Thoracic aorta (tissue), 2 donors: Measurements from ENCODE around the gene CMKLR1. TPM values are rescaled to one million over a fixed set of nuclear protein-coding genes. Genes with fewer than 3 reads are reported as not detected.

Source experiments
- ATAC-seq: fragments of 150-250 bp; one replicate; pipeline ENCODE4 v1.8.0; 2017; ENCODE audit warnings: low read depth; ENCODE audit not compliant: insufficient number of reproducible peaks, low FRiP score
- DNase-seq: peaks from one replicate; pipeline ENCODE4 v3.0.0-alpha.2; 2020; ENCODE audit warnings: low spot score
- H3K27ac ChIP-seq, 2 donors: fragments of 200-600 bp; sonication (generic); 1 replicate in 1 of 2; 2 replicates in 1 of 2; pipeline ENCODE4 v1.5.1; 2016; ENCODE audit warnings: mild to moderate bottlenecking in 2 of 2, moderate library complexity in 2 of 2
- H3K27me3 ChIP-seq: fragments of 200-600 bp; sonication (generic); replicated peaks from 2 replicates; pipeline ENCODE4 v1.6.0; 2016; ENCODE audit warnings: mild to moderate bottlenecking; ENCODE audit not compliant: insufficient read depth
- H3K36me3 ChIP-seq: fragments of 200-600 bp; sonication (generic); one replicate; pipeline ENCODE4 v1.5.1; 2016
- H3K4me1 ChIP-seq, 2 donors: fragments of 200-600 bp; sonication (generic); 1 replicate in 1 of 2; 2 replicates in 1 of 2; pipeline versions ENCODE4 v1.5.1 to v1.6.0; 2016; ENCODE audit warnings: low read depth in 2 of 2, mild to moderate bottlenecking in 1 of 2; ENCODE audit not compliant: control insufficient read depth in 1 of 2
- H3K4me3 ChIP-seq: fragments of 200-600 bp; sonication (generic); 2 replicates; pipeline ENCODE4 v1.5.1; 2016; ENCODE audit warnings: mild to moderate bottlenecking
- H3K9me3 ChIP-seq: fragments of 200-600 bp; sonication (generic); 2 replicates; pipeline ENCODE4 v1.5.1; 2016
- total RNA-seq, 2 donors: library from RNA; depleted of rRNA; stranded (reverse); fragments of >200 nt; gene quantifications; one replicate each; pipeline versions ENCODE4 v1.1.0 to v1.2.3, GENCODE V29; 2016
- TF ChIP-seq, protein P1 (sequence below): fragments of 200-600 bp; sonication (generic); IDR thresholded peaks from one replicate; pipeline ENCODE4 v1.5.1; 2019; ENCODE audit warnings: antibody characterized with exemption

The CMKLR1 gene
- total RNA-seq, 2 donors from 2014 or later, result 56.6 to 73.8 TPM

DNA sequence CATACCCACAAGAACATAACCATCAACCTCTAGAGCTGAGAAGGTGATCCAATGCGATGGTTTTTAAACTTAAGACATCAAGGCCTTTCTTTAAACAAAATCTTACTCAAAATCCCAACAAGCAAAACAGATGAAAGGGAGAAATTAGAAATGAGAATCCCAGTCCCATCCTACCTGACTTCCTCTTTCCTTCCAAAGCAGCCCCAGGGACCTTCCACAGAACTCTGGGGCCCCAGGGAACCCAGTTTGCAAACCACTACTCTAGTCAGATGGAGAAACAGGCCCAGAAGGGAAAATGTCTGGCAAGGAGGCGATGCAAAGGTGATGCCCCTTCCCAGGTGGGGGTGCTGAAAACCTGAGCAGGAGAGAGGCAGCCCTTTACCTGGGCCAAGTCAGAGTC lies 29.0 kb upstream of the CMKLR1 start:
- ATAC-seq, result no peak
- Histone ChIP-seq H3K4me1 (peaks cover 5 to 16% of the 10 kb centered on the region in 2 donors), H3K4me3 (no peak overlapping the region), H3K9me3 (no peaks in the 10 kb centered on the region), H3K27ac (no peak overlapping the region), H3K27me3 (no peaks in the 10 kb centered on the region), H3K36me3 (no peaks in the 10 kb centered on the region)
- DNase-seq, result no peak
- TF ChIP-seq, protein P1, sequence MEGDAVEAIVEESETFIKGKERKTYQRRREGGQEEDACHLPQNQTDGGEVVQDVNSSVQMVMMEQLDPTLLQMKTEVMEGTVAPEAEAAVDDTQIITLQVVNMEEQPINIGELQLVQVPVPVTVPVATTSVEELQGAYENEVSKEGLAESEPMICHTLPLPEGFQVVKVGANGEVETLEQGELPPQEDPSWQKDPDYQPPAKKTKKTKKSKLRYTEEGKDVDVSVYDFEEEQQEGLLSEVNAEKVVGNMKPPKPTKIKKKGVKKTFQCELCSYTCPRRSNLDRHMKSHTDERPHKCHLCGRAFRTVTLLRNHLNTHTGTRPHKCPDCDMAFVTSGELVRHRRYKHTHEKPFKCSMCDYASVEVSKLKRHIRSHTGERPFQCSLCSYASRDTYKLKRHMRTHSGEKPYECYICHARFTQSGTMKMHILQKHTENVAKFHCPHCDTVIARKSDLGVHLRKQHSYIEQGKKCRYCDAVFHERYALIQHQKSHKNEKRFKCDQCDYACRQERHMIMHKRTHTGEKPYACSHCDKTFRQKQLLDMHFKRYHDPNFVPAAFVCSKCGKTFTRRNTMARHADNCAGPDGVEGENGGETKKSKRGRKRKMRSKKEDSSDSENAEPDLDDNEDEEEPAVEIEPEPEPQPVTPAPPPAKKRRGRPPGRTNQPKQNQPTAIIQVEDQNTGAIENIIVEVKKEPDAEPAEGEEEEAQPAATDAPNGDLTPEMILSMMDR, result no peak

DNA sequence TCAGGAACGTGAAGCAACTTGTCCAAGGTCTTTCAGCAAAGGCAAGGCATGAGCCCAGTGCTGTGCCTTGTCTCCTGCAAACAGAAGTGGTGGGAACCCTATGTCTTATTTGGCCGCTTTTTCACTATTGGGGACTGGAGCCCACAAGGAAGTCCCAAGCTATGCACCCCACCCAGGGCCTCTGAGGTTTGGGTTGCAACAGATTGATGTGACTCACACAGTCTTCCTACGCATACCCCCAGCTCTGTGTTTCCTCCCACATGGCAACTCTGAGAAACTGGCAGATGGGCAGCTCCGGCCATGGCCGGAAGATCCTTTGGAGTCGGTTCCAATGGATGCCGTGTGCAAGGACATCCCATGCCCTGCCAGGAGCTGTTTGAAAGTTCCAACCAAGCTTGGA lies 28.3 kb upstream of the CMKLR1 start:
- H3K27ac ChIP-seq, result no peak overlapping the region
- DNase-seq (no peak), ATAC-seq (no peak)
- no peak overlapping the region for H3K4me3 ChIP-seq
- H3K27me3 ChIP-seq, result no peaks in the 10 kb centered on the region
- peaks cover 5 to 16% of the 10 kb centered on the region in 2 donors for H3K4me1 ChIP-seq
- H3K9me3 ChIP-seq, result no peaks in the 10 kb centered on the region
- no peaks in the 10 kb centered on the region for H3K36me3 ChIP-seq
- TF ChIP-seq, protein P1, result no peak

DNA sequence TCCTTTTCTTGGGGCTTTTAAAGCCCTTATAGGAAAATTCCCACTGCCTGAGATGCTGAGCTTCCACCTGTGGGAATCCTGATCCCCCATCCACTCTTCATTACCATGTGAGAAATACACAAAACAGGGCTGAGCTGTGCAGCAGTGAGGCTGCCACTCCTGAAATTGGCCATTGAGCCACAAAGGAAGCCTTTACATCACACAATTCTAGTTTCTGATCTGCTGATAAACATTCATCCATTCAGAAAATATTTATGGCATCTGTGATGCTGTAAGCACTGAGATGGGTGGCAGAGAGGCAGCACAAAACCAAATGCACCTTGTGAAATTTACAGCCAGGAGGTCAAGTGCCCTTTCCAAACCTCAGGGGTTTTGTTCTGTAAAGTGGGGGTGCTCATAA lies 26.2 kb upstream of the CMKLR1 start:
- no peaks in the 10 kb centered on the region for H3K27me3 ChIP-seq
- DNase-seq, result no peak
- H3K4me1 ChIP-seq, result no peaks in the 10 kb centered on the region
- TF ChIP-seq, protein P1, result no peak
- H3K27ac ChIP-seq, result no peak overlapping the region
- no peak for ATAC-seq
- no peaks in the 10 kb centered on the region for H3K36me3 ChIP-seq
- H3K9me3 ChIP-seq, result no peaks in the 10 kb centered on the region
- H3K4me3 ChIP-seq, result no peak overlapping the region

- no peaks in the 10 kb centered on the region for H3K9me3 ChIP-seq
- no peaks in the 10 kb centered on the region for H3K36me3 ChIP-seq
- H3K4me1 ChIP-seq, result no peaks in the 10 kb centered on the region
- H3K27me3 ChIP-seq, result no peaks in the 10 kb centered on the region
- ATAC-seq (no peak), DNase-seq (no peak)
- no peak overlapping the region for H3K4me3 ChIP-seq
- no peak overlapping the region for H3K27ac ChIP-seq
- TF ChIP-seq, protein P1, result no peak
Observed at GRCh38 chr12:108364879-108365278, 25.8 kb upstream of the CMKLR1 start.

GRCh38 chr12:108363565-108363964 lies 24.5 kb upstream of the CMKLR1 start:
- Histone ChIP-seq H3K4me1 (no peaks in the 10 kb centered on the region), H3K4me3 (no peak overlapping the region), H3K27ac (no peak overlapping the region), H3K36me3 (no peaks in the 10 kb centered on the region), H3K9me3 (no peaks in the 10 kb centered on the region), H3K27me3 (no peaks in the 10 kb centered on the region)
- TF ChIP-seq, protein P1, result no peak
- ATAC-seq, result no peak
- DNase-seq, result no peak
